ENCODE measurements around the gene BNC1. TPM values are rescaled to one million over a fixed set of nuclear protein-coding genes. Genes with fewer than 3 reads are reported as not detected.
A peak's percentile ranks its signal among the peaks of the same experiment; 100 is the strongest.

Gene BNC1
- total RNA-seq, 2 experiments from 2014 or later, result not detected

DNA sequence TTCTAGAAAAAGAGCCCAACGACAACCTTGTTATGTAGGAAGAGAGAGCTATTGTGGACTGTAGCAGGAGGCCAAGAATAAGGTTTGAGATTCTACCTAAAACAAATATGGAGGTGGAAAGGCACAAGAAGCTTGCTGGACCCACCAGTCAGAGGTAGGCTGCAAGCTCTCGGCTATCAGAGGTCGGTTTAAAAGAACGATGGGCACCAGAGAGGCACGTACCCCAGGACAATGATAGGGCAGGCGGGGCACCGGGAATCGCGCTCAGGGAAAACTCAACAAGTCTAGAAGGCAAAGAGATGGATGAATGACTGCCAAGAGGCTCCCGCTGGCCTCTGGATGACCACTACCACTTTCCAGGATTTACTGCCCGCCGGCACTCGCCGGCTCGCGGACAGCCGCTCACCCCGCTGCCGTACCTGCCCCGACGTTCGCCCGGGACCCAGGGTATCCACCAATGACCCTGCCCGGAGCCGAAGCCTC lies 77.9 kb downstream of the BNC1 start:
- Mint-ChIP-seq H3K27me3 (peaks cover 38% of the 10 kb centered on the region), H3K36me3 (peaks cover 3% of the 10 kb centered on the region), H3K9me3 (ENCODE audit: low read depth) (no peaks in the 10 kb centered on the region), H3K4me3 (peak overlapping the region; percentile 83), H3K27ac (peak overlapping the region; percentile 80), H3K4me1 (peaks cover 11% of the 10 kb centered on the region)
- CTCF ChIA-PET, result interaction anchor here (1.0 kb wide), 1 partner anchor 666 kb away, joined by 3 read pairs; no protein-coding TSS in a partner anchor
- ATAC-seq, result no peak
- no peak for DNase-seq

Other genes with a start within 250 kb of the BNC1 start
- gene BTBD1, start 217.4 kb downstream of the BNC1 start, total RNA-seq, result 10 to 100 TPM; 62.5 to 73.2 TPM
- gene TM6SF1, start 177.0 kb downstream of the BNC1 start, total RNA-seq, result 10 to 100 TPM; 13.3 to 22.4 TPM
- 10 to 100 TPM; 20.4 to 91.0 TPM for gene HDGFL3, start 76.8 kb downstream of the BNC1 start, total RNA-seq
- gene SH3GL3, start 162.7 kb upstream of the BNC1 start, total RNA-seq, result not detected

All from activated CD8-positive, alpha-beta memory T cell treated with anti-CD3 and anti-CD28 coated beads, Interleukin-2, amount 10 ng/mL, durations not matched to agents 7 days and 5 days (primary cell).